Fibroblast of mammary gland (primary cell): ENCODE data around the gene QARS1.
A peak's percentile ranks its signal among the peaks of the same experiment; 100 is the strongest.

Experiments used
- DNase-seq: peaks from one replicate; pipeline ENCODE4 v3.0.0-alpha.2; 2010; ENCODE audit warnings: low read depth
- H3K4me3 ChIP-seq: 2 replicates; pipeline ENCODE4 v1.5.1; 2011; ENCODE audit warnings: low read depth, mild to moderate bottlenecking, low read length, moderate library complexity; ENCODE audit not compliant: control insufficient read depth
- CTCF ChIP-seq: conservative IDR thresholded peaks from 2 replicates; pipeline ENCODE4 v1.5.1; 2011; ENCODE audit warnings: low read depth, low read length, inconsistent platforms; ENCODE audit not compliant: control insufficient read depth, insufficient read depth

QARS1 gene

GRCh38 chr3:49134471-49135265 is 30.1 kb upstream of the QARS1 start:
- no peak for DNase-seq
- TF ChIP-seq CTCF = no peak
- no peak overlapping the region for H3K4me3 ChIP-seq

GRCh38 chr3:49133226-49133951 is 28.8 kb upstream of the QARS1 start:
- peak; percentile 84 for DNase-seq
- TF ChIP-seq CTCF = no peak
- H3K4me3 ChIP-seq = peak overlapping the region; percentile 88

GRCh38 chr3:49132437-49133225 is 28.1 kb upstream of the QARS1 start, which contains the start of gene LAMB2:
TSS of gene LAMB2 (minus strand) at chr3:49133050. CDS start at chr3:49132867, 183 bp downstream.
- no peak for TF ChIP-seq CTCF
- peak within 1 kb of the TSS; percentile 88 for H3K4me3 ChIP-seq
- peak; percentile 68 for DNase-seq

GRCh38 chr3:49132073-49132436 is 27.5 kb upstream of the QARS1 start:
- H3K4me3 ChIP-seq = peak overlapping the region; percentile 88
- TF ChIP-seq CTCF = no peak
- no peak for DNase-seq

- DNase-seq = no peak
- no peak for TF ChIP-seq CTCF
- peak overlapping the region; percentile 88 for H3K4me3 ChIP-seq
These were observed 27.0 kb upstream of the QARS1 start for GRCh38 chr3:49131576-49131975.

- H3K4me3 ChIP-seq = no peak overlapping the region
- no peak for DNase-seq
- no peak for TF ChIP-seq CTCF
These were observed 26.5 kb upstream of the QARS1 start for GRCh38 chr3:49131040-49131439.
